Activated CD4-positive, CD25-positive, alpha-beta regulatory T cell treated with anti-CD3 and anti-CD28 coated beads, Interleukin-2, amount 50 U/mL, for 24 hours (primary cell): Measurements from ENCODE around the gene SCN4A.

Experiments
- ATAC-seq, 2 donors: fragments of 150-1000 bp; cut with Tn5 transposase; one replicate each; pipeline ENCODE4 v1.10.0; 2021; ENCODE audit warnings: mild to moderate bottlenecking in 1 of 2, moderate library complexity in 1 of 2

The SCN4A gene

GRCh38 chr17:63954402-63955063 lies 18.2 kb downstream of the SCN4A start:
- peak; percentile 68 to 69 for ATAC-seq

GRCh38 chr17:63950940-63951907 lies 21.5 kb downstream of the SCN4A start:
- no peak for ATAC-seq

GRCh38 chr17:63949576-63950250 lies 23.0 kb downstream of the SCN4A start:
- no peak for ATAC-seq

- no peak for ATAC-seq
Measured at GRCh38 chr17:63948521-63948920, 24.2 kb downstream of the SCN4A start.

GRCh38 chr17:63947711-63948330 lies 24.9 kb downstream of the SCN4A start:
- no peak for ATAC-seq

GRCh38 chr17:63946440-63947363 lies 26.0 kb downstream of the SCN4A start:
- peak; percentile 80 to 83 for ATAC-seq

- no peak for ATAC-seq
Measured at GRCh38 chr17:63945784-63946439, 26.8 kb downstream of the SCN4A start.

GRCh38 chr17:63944736-63945499 lies 27.8 kb downstream of the SCN4A start:
- no peak for ATAC-seq

GRCh38 chr17:63943745-63944144 lies 29.0 kb downstream of the SCN4A start:
- no peak for ATAC-seq

GRCh38 chr17:63942309-63942985 lies 30.3 kb downstream of the SCN4A start:
- no peak for ATAC-seq

GRCh38 chr17:63941751-63942150 lies 31.0 kb downstream of the SCN4A start:
- ATAC-seq: no peak

- no peak for ATAC-seq
Measured at GRCh38 chr17:63941162-63941561, 31.6 kb downstream of the SCN4A start.

- no peak for ATAC-seq
Measured at GRCh38 chr17:63940584-63940983, 32.1 kb downstream of the SCN4A start.

- no peak for ATAC-seq
Measured at GRCh38 chr17:63939884-63940283, 32.8 kb downstream of the SCN4A start.

GRCh38 chr17:63939401-63939800 lies 33.3 kb downstream of the SCN4A start:
- no peak for ATAC-seq

- ATAC-seq: no peak
Measured at GRCh38 chr17:63937920-63938319, 34.8 kb downstream of the SCN4A start.

- no peak for ATAC-seq
Measured at GRCh38 chr17:63937319-63937718, 35.4 kb downstream of the SCN4A start.

- no peak for ATAC-seq
Measured at GRCh38 chr17:63934183-63935112, 38.3 kb downstream of the SCN4A start.

- no peak for ATAC-seq
Measured at GRCh38 chr17:63933598-63933997, 39.1 kb downstream of the SCN4A start.
